Calu3 (cell line): ENCODE results near the gene DCAF17. TPM values are rescaled to one million over a fixed set of nuclear protein-coding genes. Genes with fewer than 3 reads are reported as not detected.

ENCODE experiments used
- BruUV-seq: library from RNA; stranded (reverse); fragments of 400-500 nt; replicated peaks from 2 replicates; lab custom pipeline; 2021; lab: Mats Ljungman, UMichigan
- CTCF ChIA-PET: fragments of 300-600 bp; sonication (Branson Sonifier 250); formaldehyde crosslinking; loops from one replicate; lab custom pipeline; 2022; ENCODE audit warnings: antibody characterized with exemption; lab: Charles Lee
- DNase-seq: peaks from one replicate; pipeline ENCODE4 v3.0.0; 2022
- H3K27ac Mint-ChIP-seq: one replicate; pipeline ENCODE4 v1.8.0; 2022; ENCODE audit warnings: mixed read lengths; ENCODE audit not compliant: unreplicated experiment
- H3K27me3 Mint-ChIP-seq: one replicate; pipeline ENCODE4 v1.8.0; 2022; ENCODE audit warnings: mixed read lengths; ENCODE audit not compliant: unreplicated experiment
- H3K36me3 Mint-ChIP-seq: one replicate; pipeline ENCODE4 v1.8.0; 2022; ENCODE audit warnings: mild to moderate bottlenecking, moderate library complexity, mixed read lengths; ENCODE audit not compliant: insufficient read depth, unreplicated experiment
- H3K4me1 Mint-ChIP-seq: one replicate; pipeline ENCODE4 v1.8.0; 2022; ENCODE audit warnings: mild to moderate bottlenecking, low read depth, mixed read lengths; ENCODE audit not compliant: unreplicated experiment
- H3K4me3 Mint-ChIP-seq: one replicate; pipeline ENCODE4 v1.8.0; 2022; ENCODE audit warnings: mild to moderate bottlenecking, low read depth, moderate library complexity, mixed read lengths; ENCODE audit not compliant: unreplicated experiment
- H3K9me3 Mint-ChIP-seq: one replicate; pipeline ENCODE4 v1.8.0; 2022; ENCODE audit warnings: low read depth, mixed read lengths; ENCODE audit not compliant: unreplicated experiment
- intact Hi-C: fragments of 100-400 bp; cut with micrococcal nuclease; formaldehyde crosslinking; loops from one replicate; pipeline ENCODE4 v1.10.0; 2022; ENCODE audit not compliant: unreplicated experiment
- total RNA-seq: library from RNA; stranded (reverse); gene quantifications from 2 replicates; pipeline ENCODE4 v1.2.3, GENCODE V29; 2022
- TF ChIP-seq, protein P1 (sequence below): fragments of 200-600 bp; IDR thresholded peaks from one replicate; pipeline ENCODE4 v1.8.0; 2022; ENCODE audit warnings: antibody characterized with exemption; ENCODE audit not compliant: unreplicated experiment

The DCAF17 gene
- total RNA-seq, 1 experiment from 2014 or later: 11.9 TPM

DNA sequence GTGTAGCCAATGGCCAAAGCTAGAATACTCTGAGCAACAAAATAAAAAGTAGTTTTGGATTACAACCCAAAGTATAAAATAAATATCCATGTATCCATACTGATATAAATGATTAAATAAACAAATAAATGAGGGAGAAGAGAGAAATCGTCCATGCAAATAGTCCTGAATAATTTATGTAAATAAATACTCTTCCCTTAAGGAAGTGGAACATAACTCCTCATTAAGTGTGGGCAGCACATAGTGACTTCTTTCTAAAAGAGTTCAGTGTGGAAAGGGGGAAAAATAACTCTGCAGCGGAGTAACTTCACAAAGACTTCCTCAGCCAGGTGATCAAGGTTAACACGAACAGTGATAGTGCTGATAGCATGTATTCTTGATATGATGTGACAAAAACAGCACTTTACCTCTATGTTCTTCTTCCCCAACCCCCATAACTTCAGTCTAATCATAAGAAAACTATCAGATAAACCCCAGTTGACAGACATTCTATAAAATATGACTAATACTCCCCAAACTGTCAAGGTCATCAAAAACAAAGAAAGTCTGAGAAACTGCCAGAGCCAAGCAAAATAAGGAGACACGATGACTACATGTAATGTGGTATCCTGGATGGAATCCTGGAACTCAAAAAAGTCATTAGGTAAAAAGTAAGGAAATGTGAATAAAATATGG lies 31.0 kb upstream of the DCAF17 start:
- Mint-ChIP-seq H3K27ac (no peak overlapping the region), H3K4me3 (no peak overlapping the region), H3K36me3 (no peaks in the 10 kb centered on the region), H3K27me3 (no peaks in the 10 kb centered on the region), H3K9me3 (peaks cover 6% of the 10 kb centered on the region), H3K4me1 (peaks cover 21% of the 10 kb centered on the region)
- BruUV-seq: no TSS peak
- CTCF ChIA-PET: no interaction called here
- DNase-seq: no peak
- intact Hi-C loops: no loop called here
- TF ChIP-seq, protein P1, sequence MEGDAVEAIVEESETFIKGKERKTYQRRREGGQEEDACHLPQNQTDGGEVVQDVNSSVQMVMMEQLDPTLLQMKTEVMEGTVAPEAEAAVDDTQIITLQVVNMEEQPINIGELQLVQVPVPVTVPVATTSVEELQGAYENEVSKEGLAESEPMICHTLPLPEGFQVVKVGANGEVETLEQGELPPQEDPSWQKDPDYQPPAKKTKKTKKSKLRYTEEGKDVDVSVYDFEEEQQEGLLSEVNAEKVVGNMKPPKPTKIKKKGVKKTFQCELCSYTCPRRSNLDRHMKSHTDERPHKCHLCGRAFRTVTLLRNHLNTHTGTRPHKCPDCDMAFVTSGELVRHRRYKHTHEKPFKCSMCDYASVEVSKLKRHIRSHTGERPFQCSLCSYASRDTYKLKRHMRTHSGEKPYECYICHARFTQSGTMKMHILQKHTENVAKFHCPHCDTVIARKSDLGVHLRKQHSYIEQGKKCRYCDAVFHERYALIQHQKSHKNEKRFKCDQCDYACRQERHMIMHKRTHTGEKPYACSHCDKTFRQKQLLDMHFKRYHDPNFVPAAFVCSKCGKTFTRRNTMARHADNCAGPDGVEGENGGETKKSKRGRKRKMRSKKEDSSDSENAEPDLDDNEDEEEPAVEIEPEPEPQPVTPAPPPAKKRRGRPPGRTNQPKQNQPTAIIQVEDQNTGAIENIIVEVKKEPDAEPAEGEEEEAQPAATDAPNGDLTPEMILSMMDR: no peak

- H3K27me3 Mint-ChIP-seq: no peaks in the 10 kb centered on the region
- no peak for DNase-seq
- peaks cover 6% of the 10 kb centered on the region for H3K9me3 Mint-ChIP-seq
- CTCF ChIA-PET: no interaction called here
- BruUV-seq: no TSS peak
- no peak overlapping the region for H3K27ac Mint-ChIP-seq
- intact Hi-C loops: no loop called here
- H3K36me3 Mint-ChIP-seq: no peaks in the 10 kb centered on the region
- TF ChIP-seq, protein P1: no peak
- peaks cover 21% of the 10 kb centered on the region for H3K4me1 Mint-ChIP-seq
- H3K4me3 Mint-ChIP-seq: no peak overlapping the region
Measured at GRCh38 chr2:171404261-171404660, 29.8 kb upstream of the DCAF17 start.

- no peak overlapping the region for H3K4me3 Mint-ChIP-seq
- peaks cover 6% of the 10 kb centered on the region for H3K9me3 Mint-ChIP-seq
- DNase-seq: no peak
- CTCF ChIA-PET: no interaction called here
- no peak overlapping the region for H3K27ac Mint-ChIP-seq
- no TSS peak for BruUV-seq
- H3K4me1 Mint-ChIP-seq: peaks cover 21% of the 10 kb centered on the region
- TF ChIP-seq, protein P1: no peak
- intact Hi-C loops: no loop called here
- H3K36me3 Mint-ChIP-seq: no peaks in the 10 kb centered on the region
- no peaks in the 10 kb centered on the region for H3K27me3 Mint-ChIP-seq
Measured at GRCh38 chr2:171404719-171405118, 29.3 kb upstream of the DCAF17 start.

DNA sequence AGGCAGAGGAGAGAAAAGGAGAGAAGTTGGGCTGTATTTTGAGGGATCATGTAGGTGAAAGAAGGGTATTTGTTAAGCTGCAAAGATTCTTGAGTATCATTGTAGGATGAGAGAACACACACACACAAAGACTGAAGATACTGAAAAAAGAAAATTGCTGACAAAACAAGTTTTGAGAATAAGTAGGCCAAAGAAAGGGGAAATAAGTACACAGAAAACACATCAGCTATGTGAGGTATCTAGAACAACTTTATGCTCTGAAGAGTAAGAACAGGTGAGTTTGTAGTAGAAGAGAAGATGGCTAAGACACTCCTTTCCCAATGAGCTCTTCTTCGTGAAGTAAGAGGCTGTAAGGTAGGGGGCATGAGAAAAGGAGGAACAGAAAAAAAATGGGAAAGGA lies 28.5 kb upstream of the DCAF17 start:
- Mint-ChIP-seq H3K27ac (no peak overlapping the region), H3K4me3 (no peak overlapping the region), H3K4me1 (peaks cover 21% of the 10 kb centered on the region), H3K9me3 (peaks cover 6% of the 10 kb centered on the region), H3K27me3 (no peaks in the 10 kb centered on the region), H3K36me3 (no peaks in the 10 kb centered on the region)
- TF ChIP-seq, protein P1: no peak
- DNase-seq: no peak
- no TSS peak for BruUV-seq
- intact Hi-C loops: no loop called here
- CTCF ChIA-PET: interaction anchor here (0.6 to 0.7 kb wide), 2 partner anchors 9 to 10 kb away, joined by 3 read pairs; no protein-coding TSS in a partner anchor
